ENCODE measurements around the gene SMCO2. TPM values are rescaled to one million over a fixed set of nuclear protein-coding genes. Genes with fewer than 3 reads are reported as not detected.
A peak's percentile ranks its signal among the peaks of the same experiment; 100 is the strongest.

The SMCO2 gene
- total and polyA plus RNA-seq, 10 of the 15 experiments (the other 5 are each of a cell fraction or from before 2014, with no cell fraction given): 0.11 to 2.3 (median 0.67) TPM

DNA sequence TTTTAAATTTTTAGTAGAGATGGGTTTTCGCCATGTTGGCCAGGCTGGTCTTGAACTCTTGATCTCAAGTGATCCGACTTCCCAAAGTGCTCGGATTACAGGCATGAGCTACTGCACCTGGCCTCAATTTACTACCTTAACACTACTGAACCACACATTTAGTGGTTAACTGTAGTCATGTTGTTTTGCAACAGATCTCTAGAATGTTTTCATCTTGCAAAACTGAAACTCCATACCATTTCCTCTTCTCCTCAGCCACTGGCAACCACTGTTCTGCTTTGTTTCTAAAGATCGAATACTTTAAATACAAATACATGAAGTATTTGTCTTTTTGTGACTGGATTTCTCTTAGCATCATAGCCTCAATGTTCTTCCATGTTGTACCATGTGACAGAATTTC lies 15.4 kb upstream of the SMCO2 start:
- SMC1A ChIA-PET (ENCODE audit: uncharacterized antibody, unreplicated experiment): interaction anchor here (1.1 kb wide), 1 partner anchor 9 kb away, joined by 4 read pairs; no protein-coding TSS in a partner anchor
- in situ Hi-C loops (cut with MboI): loop anchor here (25.0 kb wide), 1 partner anchor 231 kb away; no protein-coding TSS in a partner anchor

More for the DNA sequence above, 15.4 kb upstream of the SMCO2 start:
- H3K27me3 ChIP-seq (replicated peaks in 1 of 2; ENCODE audit: control insufficient read depth in 2 of 2, insufficient read depth in 2 of 2, low read length in 1 of 2): no peaks in the 10 kb centered on the region
- ChIA-PET POLR2A (no interaction called here), CTCF (no interaction called here), RAD21 (ENCODE audit: unreplicated experiment) (no interaction called here)
- no peak overlapping the region for H2AFZ ChIP-seq (ENCODE audit: control insufficient read depth, low read depth, low read length)
- no peak overlapping the region for H3K4me3 ChIP-seq
- H3K9ac ChIP-seq (ENCODE audit: control insufficient read depth, insufficient read depth, low read length): no peak overlapping the region
- 84% methylated on average over 4 of the region's 4 CpGs for WGBS (ENCODE audit: insufficient coverage, insufficient replicate concordance, low lambda C conversion rate, missing lambda C conversion rate)
- intact Hi-C loops (cut with micrococcal nuclease; ENCODE audit: unreplicated experiment): no loop called here
- H3K4me1 ChIP-seq (ENCODE audit: control insufficient read depth, insufficient read depth, low read length): peaks cover 7% of the 10 kb centered on the region; the same call in 1 of the 2 replicates
- no peak overlapping the region for H3K27ac ChIP-seq (ENCODE audit: control insufficient read depth, insufficient read depth)
- H3K9me3 ChIP-seq (replicated peaks; ENCODE audit: control insufficient read depth, insufficient read depth, low read length): no peaks in the 10 kb centered on the region
- ATAC-seq (peak; percentile 36; the same call in 1 of the 3 replicates), DNase-seq (ENCODE audit: low read depth, low spot score) (no peak), FAIRE-seq (peak; percentile 88)
- no TSS peak for BruUV-seq (replicated peaks)
- H3K36me3 ChIP-seq (ENCODE audit: control insufficient read depth in 2 of 2, insufficient read depth in 2 of 2, low read length in 1 of 2): no peaks in the 10 kb centered on the region; a peak in 1 of 4 replicates
- peak; percentile 46 for TF ChIP-seq RUNX3 (IDR thresholded peaks at IDR 0.05; ENCODE audit: low read length)
- no peak for TF ChIP-seq ZNF384 (IDR thresholded peaks at IDR 0.05; ENCODE audit: borderline replicate concordance, low read depth, low read length)
- no peak for TF ChIP-seq ATF7 (IDR thresholded peaks at IDR 0.05; ENCODE audit: low read depth)
- TF ChIP-seq BACH1 (IDR thresholded peaks at IDR 0.05; ENCODE audit: borderline replicate concordance): no peak
- TF ChIP-seq IKZF1 (conservative IDR thresholded peaks at IDR 0.05): no peak
- peak; percentile 20; the same call in 1 of the 2 replicates for TF ChIP-seq SPI1 (IDR thresholded peaks at IDR 0.05; ENCODE audit: borderline replicate concordance, insufficient read depth, low read depth, low read length)
- TF ChIP-seq, protein P1, sequence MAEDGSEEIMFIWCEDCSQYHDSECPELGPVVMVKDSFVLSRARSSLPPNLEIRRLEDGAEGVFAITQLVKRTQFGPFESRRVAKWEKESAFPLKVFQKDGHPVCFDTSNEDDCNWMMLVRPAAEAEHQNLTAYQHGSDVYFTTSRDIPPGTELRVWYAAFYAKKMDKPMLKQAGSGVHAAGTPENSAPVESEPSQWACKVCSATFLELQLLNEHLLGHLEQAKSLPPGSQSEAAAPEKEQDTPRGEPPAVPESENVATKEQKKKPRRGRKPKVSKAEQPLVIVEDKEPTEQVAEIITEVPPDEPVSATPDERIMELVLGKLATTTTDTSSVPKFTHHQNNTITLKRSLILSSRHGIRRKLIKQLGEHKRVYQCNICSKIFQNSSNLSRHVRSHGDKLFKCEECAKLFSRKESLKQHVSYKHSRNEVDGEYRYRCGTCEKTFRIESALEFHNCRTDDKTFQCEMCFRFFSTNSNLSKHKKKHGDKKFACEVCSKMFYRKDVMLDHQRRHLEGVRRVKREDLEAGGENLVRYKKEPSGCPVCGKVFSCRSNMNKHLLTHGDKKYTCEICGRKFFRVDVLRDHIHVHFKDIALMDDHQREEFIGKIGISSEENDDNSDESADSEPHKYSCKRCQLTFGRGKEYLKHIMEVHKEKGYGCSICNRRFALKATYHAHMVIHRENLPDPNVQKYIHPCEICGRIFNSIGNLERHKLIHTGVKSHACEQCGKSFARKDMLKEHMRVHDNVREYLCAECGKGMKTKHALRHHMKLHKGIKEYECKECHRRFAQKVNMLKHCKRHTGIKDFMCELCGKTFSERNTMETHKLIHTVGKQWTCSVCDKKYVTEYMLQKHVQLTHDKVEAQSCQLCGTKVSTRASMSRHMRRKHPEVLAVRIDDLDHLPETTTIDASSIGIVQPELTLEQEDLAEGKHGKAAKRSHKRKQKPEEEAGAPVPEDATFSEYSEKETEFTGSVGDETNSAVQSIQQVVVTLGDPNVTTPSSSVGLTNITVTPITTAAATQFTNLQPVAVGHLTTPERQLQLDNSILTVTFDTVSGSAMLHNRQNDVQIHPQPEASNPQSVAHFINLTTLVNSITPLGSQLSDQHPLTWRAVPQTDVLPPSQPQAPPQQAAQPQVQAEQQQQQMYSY (CRISPR knock-in tag; IDR thresholded peaks at IDR 0.05): no peak
- TF ChIP-seq POLR2AphosphoS5 (IDR thresholded peaks at IDR 0.05; ENCODE audit: low read length): no peak
- TF ChIP-seq NRF1 (conservative IDR thresholded peaks at IDR 0.05; ENCODE audit: low read depth, low read length): no peak
- no peaks in the 10 kb centered on the region for H4K20me1 ChIP-seq (ENCODE audit: control insufficient read depth, insufficient read depth)
- no peaks in the 10 kb centered on the region for H3K79me2 ChIP-seq (ENCODE audit: control insufficient read depth, insufficient read depth, low read length)
- no peak overlapping the region for H3K4me2 ChIP-seq (ENCODE audit: control insufficient read depth, insufficient read depth)

All from GM12878 (cell line).